ENCODE measurements around the gene TCF7L2.

DNA sequence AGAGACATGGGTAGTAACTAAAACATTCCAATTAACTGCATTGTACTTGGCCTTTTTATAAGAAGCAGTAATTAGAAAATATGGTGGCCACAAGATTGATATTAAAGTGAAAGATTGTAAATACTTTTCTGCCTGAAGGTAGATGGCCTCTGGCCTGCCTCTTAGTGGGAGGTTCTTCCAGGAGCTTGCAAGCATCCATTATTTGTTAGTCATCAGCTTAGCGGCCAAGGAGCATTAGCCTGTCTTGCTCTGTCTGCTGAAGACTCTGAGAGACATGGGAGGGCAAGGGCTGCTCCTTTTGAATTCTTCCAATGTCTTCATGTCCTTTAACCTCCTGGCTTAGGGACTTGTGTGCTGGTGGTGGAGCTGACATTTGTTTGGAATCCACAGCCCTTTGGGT lies 80.4 kb downstream of the TCF7L2 start:
- TF ChIP-seq, protein P1, sequence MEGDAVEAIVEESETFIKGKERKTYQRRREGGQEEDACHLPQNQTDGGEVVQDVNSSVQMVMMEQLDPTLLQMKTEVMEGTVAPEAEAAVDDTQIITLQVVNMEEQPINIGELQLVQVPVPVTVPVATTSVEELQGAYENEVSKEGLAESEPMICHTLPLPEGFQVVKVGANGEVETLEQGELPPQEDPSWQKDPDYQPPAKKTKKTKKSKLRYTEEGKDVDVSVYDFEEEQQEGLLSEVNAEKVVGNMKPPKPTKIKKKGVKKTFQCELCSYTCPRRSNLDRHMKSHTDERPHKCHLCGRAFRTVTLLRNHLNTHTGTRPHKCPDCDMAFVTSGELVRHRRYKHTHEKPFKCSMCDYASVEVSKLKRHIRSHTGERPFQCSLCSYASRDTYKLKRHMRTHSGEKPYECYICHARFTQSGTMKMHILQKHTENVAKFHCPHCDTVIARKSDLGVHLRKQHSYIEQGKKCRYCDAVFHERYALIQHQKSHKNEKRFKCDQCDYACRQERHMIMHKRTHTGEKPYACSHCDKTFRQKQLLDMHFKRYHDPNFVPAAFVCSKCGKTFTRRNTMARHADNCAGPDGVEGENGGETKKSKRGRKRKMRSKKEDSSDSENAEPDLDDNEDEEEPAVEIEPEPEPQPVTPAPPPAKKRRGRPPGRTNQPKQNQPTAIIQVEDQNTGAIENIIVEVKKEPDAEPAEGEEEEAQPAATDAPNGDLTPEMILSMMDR (IDR thresholded peaks at IDR 0.05) = no peak
- TF ChIP-seq POLR2AphosphoS5 (IDR thresholded peaks at IDR 0.05; ENCODE audit: low read depth, low read length) = no peak
- TF ChIP-seq, protein P2, sequence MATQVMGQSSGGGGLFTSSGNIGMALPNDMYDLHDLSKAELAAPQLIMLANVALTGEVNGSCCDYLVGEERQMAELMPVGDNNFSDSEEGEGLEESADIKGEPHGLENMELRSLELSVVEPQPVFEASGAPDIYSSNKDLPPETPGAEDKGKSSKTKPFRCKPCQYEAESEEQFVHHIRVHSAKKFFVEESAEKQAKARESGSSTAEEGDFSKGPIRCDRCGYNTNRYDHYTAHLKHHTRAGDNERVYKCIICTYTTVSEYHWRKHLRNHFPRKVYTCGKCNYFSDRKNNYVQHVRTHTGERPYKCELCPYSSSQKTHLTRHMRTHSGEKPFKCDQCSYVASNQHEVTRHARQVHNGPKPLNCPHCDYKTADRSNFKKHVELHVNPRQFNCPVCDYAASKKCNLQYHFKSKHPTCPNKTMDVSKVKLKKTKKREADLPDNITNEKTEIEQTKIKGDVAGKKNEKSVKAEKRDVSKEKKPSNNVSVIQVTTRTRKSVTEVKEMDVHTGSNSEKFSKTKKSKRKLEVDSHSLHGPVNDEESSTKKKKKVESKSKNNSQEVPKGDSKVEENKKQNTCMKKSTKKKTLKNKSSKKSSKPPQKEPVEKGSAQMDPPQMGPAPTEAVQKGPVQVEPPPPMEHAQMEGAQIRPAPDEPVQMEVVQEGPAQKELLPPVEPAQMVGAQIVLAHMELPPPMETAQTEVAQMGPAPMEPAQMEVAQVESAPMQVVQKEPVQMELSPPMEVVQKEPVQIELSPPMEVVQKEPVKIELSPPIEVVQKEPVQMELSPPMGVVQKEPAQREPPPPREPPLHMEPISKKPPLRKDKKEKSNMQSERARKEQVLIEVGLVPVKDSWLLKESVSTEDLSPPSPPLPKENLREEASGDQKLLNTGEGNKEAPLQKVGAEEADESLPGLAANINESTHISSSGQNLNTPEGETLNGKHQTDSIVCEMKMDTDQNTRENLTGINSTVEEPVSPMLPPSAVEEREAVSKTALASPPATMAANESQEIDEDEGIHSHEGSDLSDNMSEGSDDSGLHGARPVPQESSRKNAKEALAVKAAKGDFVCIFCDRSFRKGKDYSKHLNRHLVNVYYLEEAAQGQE (IDR thresholded peaks at IDR 0.05; ENCODE audit: insufficient read depth in 1 of 2, low read depth in 2 of 2, low read length in 1 of 2) = no peak
- TF ChIP-seq SIN3A (IDR thresholded peaks at IDR 0.05; ENCODE audit: borderline replicate concordance, insufficient read depth, low read depth, low read length) = no peak
- TF ChIP-seq TCF7L2 (IDR thresholded peaks at IDR 0.05; ENCODE audit: low read depth, low read length) = no peak
